Head of caudate nucleus (tissue), 42 donors: Measurements from ENCODE around the gene NBEAL2.
"Not testable (repeated sequence)": the region's sequence is repeated elsewhere in the genome, so short reads cannot be mapped to it uniquely, and the experiment has no call there.

ENCODE experiments used
- DNase-seq, 42 donors: peaks; one replicate each; pipeline versions ENCODE4 v3.0.0 to v3.0.0-alpha.2; 2020 to 2021; ENCODE audit warnings: mixed read lengths in 7 of 42
- intact Hi-C: fragments of 100-400 bp; cut with DNase I; formaldehyde crosslinking; loops from one replicate; pipeline ENCODE4 v1.15.0; 2022

Gene NBEAL2

GRCh38 chr3:47013231-47013630 lies 33.8 kb downstream of the NBEAL2 start:
- intact Hi-C loops = no loop called here
- DNase-seq = no peak

- intact Hi-C loops = no loop called here
- no peak for DNase-seq
Observed at GRCh38 chr3:47014036-47014435, 34.6 kb downstream of the NBEAL2 start.

- intact Hi-C loops = no loop called here
- DNase-seq = no peak
Observed at GRCh38 chr3:47015151-47015550, 35.7 kb downstream of the NBEAL2 start.

GRCh38 chr3:47016086-47016933 lies 36.8 kb downstream of the NBEAL2 start:
- intact Hi-C loops = no loop called here
- DNase-seq = peak in 1 of 42 donors; percentile 23

- intact Hi-C loops = no loop called here
- DNase-seq = peak in 1 of 42 donors; percentile 13
Observed at GRCh38 chr3:47016934-47017435, 37.5 kb downstream of the NBEAL2 start.

- DNase-seq = peak in 1 of 42 donors; percentile 32
- intact Hi-C loops = no loop called here
Observed at GRCh38 chr3:47017504-47018268, 38.2 kb downstream of the NBEAL2 start.

GRCh38 chr3:47018269-47018611 lies 38.8 kb downstream of the NBEAL2 start:
- intact Hi-C loops = no loop called here
- DNase-seq = no peak

- intact Hi-C loops = no loop called here
- no peak for DNase-seq
Observed at GRCh38 chr3:47019201-47019600, 39.7 kb downstream of the NBEAL2 start.

GRCh38 chr3:47020311-47020710 lies 40.8 kb downstream of the NBEAL2 start:
- DNase-seq = peak in 1 of 42 donors; percentile 14
- intact Hi-C loops = no loop called here

GRCh38 chr3:47022641-47023071 lies 43.2 kb downstream of the NBEAL2 start:
- DNase-seq = no peak
- intact Hi-C loops = no loop called here

GRCh38 chr3:47024932-47025331 lies 45.5 kb downstream of the NBEAL2 start:
- intact Hi-C loops = no loop called here
- DNase-seq = peak in 10 of 42 donors; percentile 17 to 62 (median 38)

GRCh38 chr3:47026432-47026831 lies 47.0 kb downstream of the NBEAL2 start:
- intact Hi-C loops, DNase-seq: not testable (repeated sequence)

- DNase-seq = no peak
- intact Hi-C loops = no loop called here
Observed at GRCh38 chr3:47028146-47028545, 48.7 kb downstream of the NBEAL2 start.

GRCh38 chr3:47028667-47029066 lies 49.2 kb downstream of the NBEAL2 start:
- intact Hi-C loops = no loop called here
- no peak for DNase-seq

GRCh38 chr3:47031041-47031440 lies 51.6 kb downstream of the NBEAL2 start:
- DNase-seq, intact Hi-C loops: not testable (repeated sequence)

GRCh38 chr3:47034868-47035489 lies 55.5 kb downstream of the NBEAL2 start:
- intact Hi-C loops = no loop called here
- peak in 14 of 42 donors; percentile 10 to 46 (median 36) for DNase-seq

- DNase-seq = no peak
- intact Hi-C loops = no loop called here
Observed at GRCh38 chr3:47035645-47036044, 56.2 kb downstream of the NBEAL2 start.

- no peak for DNase-seq
- intact Hi-C loops = no loop called here
Observed at GRCh38 chr3:47036145-47036544, 56.7 kb downstream of the NBEAL2 start.

- intact Hi-C loops, DNase-seq: not testable (repeated sequence)
Observed at GRCh38 chr3:47037302-47037701, 57.8 kb downstream of the NBEAL2 start.

- no peak for DNase-seq
- intact Hi-C loops = no loop called here
Observed at GRCh38 chr3:47041114-47041513, 61.6 kb downstream of the NBEAL2 start.
